HFF-Myc (cell line): Measurements from ENCODE around the gene THSD8.

Source experiments
- DNase-seq: peaks from one replicate; pipeline ENCODE4 v3.0.0-alpha.2; 2011; ENCODE audit warnings: low read depth; ENCODE audit errors: extremely low read depth
- H3K4me3 ChIP-seq: replicated peaks from 2 replicates; pipeline ENCODE4 v1.5.1; 2011; ENCODE audit warnings: low read depth, mild to moderate bottlenecking, control low read depth, low read length
- CTCF ChIP-seq: IDR thresholded peaks from 2 replicates; pipeline ENCODE4 v1.5.1; 2012; ENCODE audit warnings: mild to moderate bottlenecking, low read depth, low read length, control low read depth; ENCODE audit errors: missing control alignments

The THSD8 gene

GRCh38 chr19:12779162-12779993 lies 22.5 kb upstream of the THSD8 start:
- H3K4me3 ChIP-seq = peak overlapping the region; percentile 55
- TF ChIP-seq CTCF = no peak
- DNase-seq = no peak

GRCh38 chr19:12782174-12782423 lies 19.8 kb upstream of the THSD8 start:
- no peak for TF ChIP-seq CTCF
- peak overlapping the region; percentile 41 for H3K4me3 ChIP-seq
- no peak for DNase-seq

- peak overlapping the region; percentile 41 for H3K4me3 ChIP-seq
- no peak for TF ChIP-seq CTCF
- no peak for DNase-seq
Measured at GRCh38 chr19:12782424-12783290, 19.2 kb upstream of the THSD8 start.

DNA sequence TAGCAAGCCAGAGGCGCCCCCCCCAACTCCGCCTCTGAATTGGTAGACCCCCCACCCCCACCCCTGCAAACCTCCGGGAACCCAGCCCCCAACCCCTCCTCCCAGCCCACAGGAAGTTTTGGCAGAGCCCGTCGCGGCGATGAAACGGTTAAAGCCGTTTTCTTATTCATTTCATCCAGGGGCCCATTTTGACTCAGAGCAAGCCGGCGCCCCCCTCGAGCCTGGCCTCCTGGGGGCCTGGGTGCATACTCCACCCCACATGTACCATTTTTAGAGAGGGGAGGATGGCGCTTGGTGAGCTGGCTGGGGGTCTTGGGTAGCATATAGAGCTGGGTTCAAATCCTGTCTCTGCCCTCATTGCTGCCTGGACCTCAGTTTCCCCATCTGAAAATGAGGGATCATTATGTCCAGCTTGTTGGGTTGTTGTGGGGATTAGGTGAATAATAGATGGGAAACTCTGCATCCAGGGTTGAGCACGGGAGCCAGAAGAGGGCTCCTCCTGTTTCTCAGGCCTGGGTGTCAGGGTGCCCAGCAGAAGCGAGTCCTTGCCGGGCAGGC lies 18.5 kb upstream of the THSD8 start:
- no peak for TF ChIP-seq CTCF
- H3K4me3 ChIP-seq = peak overlapping the region; percentile 41; the same call in 1 of the 2 replicates
- DNase-seq = no peak

- no peak for TF ChIP-seq CTCF
- DNase-seq = no peak
- H3K4me3 ChIP-seq = no peak overlapping the region
Measured at GRCh38 chr19:12783849-12784393, 17.9 kb upstream of the THSD8 start.

GRCh38 chr19:12784394-12784870 lies 17.4 kb upstream of the THSD8 start:
- no peak for TF ChIP-seq CTCF
- DNase-seq = no peak
- H3K4me3 ChIP-seq = no peak overlapping the region
